B cell (primary cell): ENCODE results near the gene SNAP47.

Experiments used
- EZH2 ChIP-seq: IDR thresholded peaks from 2 replicates; pipeline ENCODE4 v1.6.1; 2012; ENCODE audit warnings: borderline replicate concordance, low read depth, mild to moderate bottlenecking, moderate library complexity, low read length; ENCODE audit not compliant: insufficient read depth, poor library complexity, severe bottlenecking
- TF ChIP-seq, protein P1 (sequence below): fragments of 200-600 bp; IDR thresholded peaks from one replicate; pipeline ENCODE4 v1.8.0; 2022; ENCODE audit warnings: antibody characterized with exemption, mild to moderate bottlenecking

DNA sequence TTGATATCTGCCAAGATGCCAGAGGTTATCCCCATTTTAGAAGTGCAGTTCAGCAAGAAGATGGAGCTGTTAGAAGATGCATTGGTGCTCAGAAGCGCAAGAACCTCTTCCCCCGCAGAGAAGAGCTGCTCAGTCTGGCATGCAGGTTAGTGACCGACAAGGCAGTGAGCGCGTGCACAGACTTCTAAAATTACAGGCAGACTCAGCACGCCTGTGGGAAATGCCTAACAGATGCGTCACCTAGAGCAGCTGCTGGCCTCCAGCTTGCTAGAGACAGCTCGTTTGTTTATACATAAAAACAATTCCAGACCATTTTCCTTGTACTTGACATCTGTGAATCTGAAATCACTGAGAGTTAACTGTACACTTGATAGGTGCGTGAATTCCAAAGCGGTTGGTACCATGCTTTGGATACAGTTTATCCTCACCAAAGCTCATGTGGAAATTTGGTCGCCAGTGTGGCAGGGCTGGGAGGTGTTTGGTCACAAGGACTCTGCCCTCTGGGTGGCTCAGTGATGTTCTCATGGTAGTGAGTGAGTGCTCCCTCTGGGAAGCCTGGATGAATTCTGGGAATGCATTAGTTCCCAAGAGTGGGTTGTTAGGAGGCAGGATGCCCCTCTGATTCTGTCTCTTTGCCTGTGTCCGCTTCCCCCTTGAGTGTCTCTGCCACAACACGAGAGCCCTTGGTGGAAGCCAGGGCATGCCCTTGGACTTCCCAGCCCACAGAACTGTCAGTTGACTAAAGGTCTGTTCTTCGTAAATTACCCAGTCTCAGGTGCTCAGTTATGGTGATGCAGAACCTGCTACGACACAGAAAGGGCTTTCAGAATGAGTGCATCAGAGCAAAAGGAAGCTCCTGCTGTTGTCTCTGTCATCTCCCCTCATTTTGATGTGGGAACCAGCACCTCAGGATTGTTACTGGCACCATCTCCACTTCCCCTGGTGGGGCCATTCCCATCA is 24.4 kb downstream of the SNAP47 start:
- TF ChIP-seq, protein P1, sequence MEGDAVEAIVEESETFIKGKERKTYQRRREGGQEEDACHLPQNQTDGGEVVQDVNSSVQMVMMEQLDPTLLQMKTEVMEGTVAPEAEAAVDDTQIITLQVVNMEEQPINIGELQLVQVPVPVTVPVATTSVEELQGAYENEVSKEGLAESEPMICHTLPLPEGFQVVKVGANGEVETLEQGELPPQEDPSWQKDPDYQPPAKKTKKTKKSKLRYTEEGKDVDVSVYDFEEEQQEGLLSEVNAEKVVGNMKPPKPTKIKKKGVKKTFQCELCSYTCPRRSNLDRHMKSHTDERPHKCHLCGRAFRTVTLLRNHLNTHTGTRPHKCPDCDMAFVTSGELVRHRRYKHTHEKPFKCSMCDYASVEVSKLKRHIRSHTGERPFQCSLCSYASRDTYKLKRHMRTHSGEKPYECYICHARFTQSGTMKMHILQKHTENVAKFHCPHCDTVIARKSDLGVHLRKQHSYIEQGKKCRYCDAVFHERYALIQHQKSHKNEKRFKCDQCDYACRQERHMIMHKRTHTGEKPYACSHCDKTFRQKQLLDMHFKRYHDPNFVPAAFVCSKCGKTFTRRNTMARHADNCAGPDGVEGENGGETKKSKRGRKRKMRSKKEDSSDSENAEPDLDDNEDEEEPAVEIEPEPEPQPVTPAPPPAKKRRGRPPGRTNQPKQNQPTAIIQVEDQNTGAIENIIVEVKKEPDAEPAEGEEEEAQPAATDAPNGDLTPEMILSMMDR = no peak
- no peak for TF ChIP-seq EZH2
